Measurements from ENCODE around the gene WFDC1. TPM values are rescaled to one million over a fixed set of nuclear protein-coding genes. Genes with fewer than 3 reads are reported as not detected.

Gene WFDC1
- total RNA-seq, 1 donor from 2014 or later = not detected

- H3K27me3 Mint-ChIP-seq (ENCODE audit: unreplicated experiment) = no peaks in the 10 kb centered on the region
- no peaks in the 10 kb centered on the region for H3K9me3 Mint-ChIP-seq (ENCODE audit: unreplicated experiment)
- no peaks in the 10 kb centered on the region for H3K4me1 Mint-ChIP-seq (ENCODE audit: unreplicated experiment)
- peak overlapping the region; percentile 31 for H3K27ac Mint-ChIP-seq (ENCODE audit: unreplicated experiment)
- TF ChIP-seq CTCF (IDR thresholded peaks at IDR 0.05; ENCODE audit: unreplicated experiment) = no peak
- peaks cover 3% of the 10 kb centered on the region for H3K36me3 Mint-ChIP-seq (ENCODE audit: low read depth, unreplicated experiment)
- H3K4me3 Mint-ChIP-seq (ENCODE audit: unreplicated experiment) = no peak overlapping the region
- DNase-seq (ENCODE audit: low spot score) = peak; percentile 62
Observed at GRCh38 chr16:84266451-84266850, 28.2 kb upstream of the WFDC1 start.

GRCh38 chr16:84267380-84267779 lies 27.3 kb upstream of the WFDC1 start:
- TF ChIP-seq CTCF (IDR thresholded peaks at IDR 0.05; ENCODE audit: unreplicated experiment) = no peak
- DNase-seq (ENCODE audit: low spot score) = no peak
- peaks cover 3% of the 10 kb centered on the region for H3K36me3 Mint-ChIP-seq (ENCODE audit: low read depth, unreplicated experiment)
- no peaks in the 10 kb centered on the region for H3K4me1 Mint-ChIP-seq (ENCODE audit: unreplicated experiment)
- H3K27ac Mint-ChIP-seq (ENCODE audit: unreplicated experiment) = no peak overlapping the region
- no peaks in the 10 kb centered on the region for H3K27me3 Mint-ChIP-seq (ENCODE audit: unreplicated experiment)
- no peak overlapping the region for H3K4me3 Mint-ChIP-seq (ENCODE audit: unreplicated experiment)
- H3K9me3 Mint-ChIP-seq (ENCODE audit: unreplicated experiment) = no peaks in the 10 kb centered on the region

- no peaks in the 10 kb centered on the region for H3K4me1 Mint-ChIP-seq (ENCODE audit: unreplicated experiment)
- no peak overlapping the region for H3K4me3 Mint-ChIP-seq (ENCODE audit: unreplicated experiment)
- no peaks in the 10 kb centered on the region for H3K9me3 Mint-ChIP-seq (ENCODE audit: unreplicated experiment)
- H3K27ac Mint-ChIP-seq (ENCODE audit: unreplicated experiment) = no peak overlapping the region
- DNase-seq (ENCODE audit: low spot score) = no peak
- H3K36me3 Mint-ChIP-seq (ENCODE audit: low read depth, unreplicated experiment) = peaks cover 3% of the 10 kb centered on the region
- no peaks in the 10 kb centered on the region for H3K27me3 Mint-ChIP-seq (ENCODE audit: unreplicated experiment)
- TF ChIP-seq CTCF (IDR thresholded peaks at IDR 0.05; ENCODE audit: unreplicated experiment) = no peak
Observed at GRCh38 chr16:84268291-84269040, 26.2 kb upstream of the WFDC1 start.

- no peak for TF ChIP-seq CTCF (IDR thresholded peaks at IDR 0.05; ENCODE audit: unreplicated experiment)
- Mint-ChIP-seq H3K4me1 (ENCODE audit: unreplicated experiment) (no peaks in the 10 kb centered on the region), H3K4me3 (ENCODE audit: unreplicated experiment) (no peak overlapping the region), H3K27me3 (ENCODE audit: unreplicated experiment) (peaks cover 2% of the 10 kb centered on the region), H3K9me3 (ENCODE audit: unreplicated experiment) (no peaks in the 10 kb centered on the region), H3K36me3 (ENCODE audit: low read depth, unreplicated experiment) (peaks cover under 1% of the 10 kb centered on the region), H3K27ac (ENCODE audit: unreplicated experiment) (no peak overlapping the region)
- DNase-seq (ENCODE audit: low spot score) = no peak
Observed at GRCh38 chr16:84270071-84270470, 24.6 kb upstream of the WFDC1 start.

- H3K4me3 Mint-ChIP-seq (ENCODE audit: unreplicated experiment) = no peak overlapping the region
- peaks cover 2% of the 10 kb centered on the region for H3K27me3 Mint-ChIP-seq (ENCODE audit: unreplicated experiment)
- H3K4me1 Mint-ChIP-seq (ENCODE audit: unreplicated experiment) = no peaks in the 10 kb centered on the region
- no peaks in the 10 kb centered on the region for H3K36me3 Mint-ChIP-seq (ENCODE audit: low read depth, unreplicated experiment)
- H3K9me3 Mint-ChIP-seq (ENCODE audit: unreplicated experiment) = no peaks in the 10 kb centered on the region
- H3K27ac Mint-ChIP-seq (ENCODE audit: unreplicated experiment) = no peak overlapping the region
- TF ChIP-seq CTCF (IDR thresholded peaks at IDR 0.05; ENCODE audit: unreplicated experiment) = no peak
- DNase-seq (ENCODE audit: low spot score) = no peak
Observed at GRCh38 chr16:84270531-84270930, 24.1 kb upstream of the WFDC1 start.

All from endothelial cell (in vitro differentiated cells).